Suprapubic skin (tissue), 3 donors: ENCODE measurements around the gene MAMLD1.

Experiments
- CTCF ChIP-seq, 2 donors: fragments of 200-600 bp in 1 of 2; fragments of 450-650 bp in 1 of 2; sonication (generic) in 1 of 2; IDR thresholded peaks; one replicate each; pipeline ENCODE4 v1.5.1; 2016 to 2019; ENCODE audit warnings: antibody characterized with exemption in 2 of 2, mild to moderate bottlenecking in 1 of 2, moderate library complexity in 1 of 2
- EP300 ChIP-seq: sonication (generic); formaldehyde crosslinking; IDR thresholded peaks from one replicate; pipeline ENCODE4 v1.6.1; 2017; ENCODE audit warnings: antibody characterized with exemption
- POLR2A ChIP-seq, 2 donors: fragments of 450-650 bp; IDR thresholded peaks; one replicate each; pipeline ENCODE4 v1.6.1; 2017; ENCODE audit warnings: antibody characterized with exemption in 2 of 2, mild to moderate bottlenecking in 2 of 2, moderate library complexity in 2 of 2

- TF ChIP-seq CTCF (IDR thresholded peaks at IDR 0.05) (no peak), EP300 (no peak), POLR2A (IDR thresholded peaks at IDR 0.05) (no peak)
Measured at GRCh38 chrX:150509703-150510102, 146.6 kb downstream of the MAMLD1 start.
